ENCODE measurements around the gene MED27.

DNA sequence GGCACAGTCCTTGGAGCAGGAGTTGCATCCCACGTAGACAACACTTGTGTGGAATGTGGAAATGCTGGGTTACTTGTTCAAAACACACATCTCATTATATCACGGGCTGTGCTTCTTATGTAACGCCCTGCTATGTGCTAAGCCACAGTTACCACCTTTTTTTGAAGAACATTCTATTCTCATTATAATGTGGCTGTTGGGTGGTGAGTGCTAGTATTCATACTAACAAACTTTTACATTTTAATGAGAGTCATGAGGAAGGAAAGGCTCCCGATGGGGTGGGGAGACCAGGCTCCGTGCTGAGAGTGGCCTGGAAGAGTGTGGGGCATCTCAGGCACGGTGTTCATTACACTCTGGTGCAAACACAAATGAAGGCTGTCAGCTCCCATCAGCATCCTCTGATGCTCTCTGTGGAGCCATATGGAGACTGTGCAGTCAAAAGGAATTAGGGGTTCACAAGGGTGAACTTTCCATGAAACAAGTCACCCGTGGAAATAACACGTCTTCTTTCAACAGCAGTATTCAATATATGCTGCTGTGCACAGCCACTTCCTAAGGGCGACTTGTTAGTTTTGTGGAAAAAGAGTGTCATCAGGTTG, 186.7 kb downstream of the MED27 start:
- TF ChIP-seq EP300 (IDR thresholded peaks at IDR 0.05) (no peak), POLR2A (IDR thresholded peaks at IDR 0.05) (no peak), POLR2AphosphoS5 (IDR thresholded peaks at IDR 0.05) (no peak)
- TF ChIP-seq, protein P1, sequence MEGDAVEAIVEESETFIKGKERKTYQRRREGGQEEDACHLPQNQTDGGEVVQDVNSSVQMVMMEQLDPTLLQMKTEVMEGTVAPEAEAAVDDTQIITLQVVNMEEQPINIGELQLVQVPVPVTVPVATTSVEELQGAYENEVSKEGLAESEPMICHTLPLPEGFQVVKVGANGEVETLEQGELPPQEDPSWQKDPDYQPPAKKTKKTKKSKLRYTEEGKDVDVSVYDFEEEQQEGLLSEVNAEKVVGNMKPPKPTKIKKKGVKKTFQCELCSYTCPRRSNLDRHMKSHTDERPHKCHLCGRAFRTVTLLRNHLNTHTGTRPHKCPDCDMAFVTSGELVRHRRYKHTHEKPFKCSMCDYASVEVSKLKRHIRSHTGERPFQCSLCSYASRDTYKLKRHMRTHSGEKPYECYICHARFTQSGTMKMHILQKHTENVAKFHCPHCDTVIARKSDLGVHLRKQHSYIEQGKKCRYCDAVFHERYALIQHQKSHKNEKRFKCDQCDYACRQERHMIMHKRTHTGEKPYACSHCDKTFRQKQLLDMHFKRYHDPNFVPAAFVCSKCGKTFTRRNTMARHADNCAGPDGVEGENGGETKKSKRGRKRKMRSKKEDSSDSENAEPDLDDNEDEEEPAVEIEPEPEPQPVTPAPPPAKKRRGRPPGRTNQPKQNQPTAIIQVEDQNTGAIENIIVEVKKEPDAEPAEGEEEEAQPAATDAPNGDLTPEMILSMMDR (IDR thresholded peaks at IDR 0.05) = no peak
